Right lobe of liver (tissue), 6 donors: Measurements from ENCODE around the gene CEP128. TPM values are rescaled to one million over a fixed set of nuclear protein-coding genes. Genes with fewer than 3 reads are reported as not detected.

Source experiments
- ATAC-seq, 4 donors: fragments of 200-7000 bp; cut with Tn5 transposase; one replicate each; pipeline ENCODE4 v1.9.1; 2020; ENCODE audit warnings: mild to moderate bottlenecking in 4 of 4, moderate library complexity in 4 of 4
- DNase-seq, 3 donors: peaks; one replicate each; pipeline ENCODE4 v3.0.0-alpha.2; 2020
- H3K27ac ChIP-seq, 3 donors: fragments of 200-600 bp; one replicate each; pipeline ENCODE4 v1.8.0; 2022
- H3K27me3 ChIP-seq, 2 donors: fragments of 200-600 bp; one replicate each; pipeline ENCODE4 v1.8.0; 2022
- H3K36me3 ChIP-seq, 4 donors: fragments of 200-600 bp; sonication (generic) in 1 of 4; one replicate each; pipeline versions ENCODE4 v1.5.1 to v1.8.0; 2017 to 2022; ENCODE audit warnings: control low read depth in 1 of 4
- H3K4me1 ChIP-seq, 4 donors: fragments of 200-600 bp; sonication (generic) in 1 of 4; one replicate each; pipeline versions ENCODE4 v1.5.1 to v1.8.0; 2017 to 2022; ENCODE audit warnings: control low read depth in 1 of 4
- H3K4me3 ChIP-seq, 3 donors: fragments of 200-600 bp; one replicate each; pipeline ENCODE4 v1.8.0; 2022
- H3K9me3 ChIP-seq, 4 donors: fragments of 200-600 bp; sonication (generic) in 1 of 4; one replicate each; pipeline versions ENCODE4 v1.5.1 to v1.8.0; 2017 to 2022; ENCODE audit warnings: control low read depth in 1 of 4
- CTCF ChIP-seq, 4 donors: fragments of 200-600 bp in 3 of 4; fragments of 450-650 bp in 1 of 4; IDR thresholded peaks; one replicate each; pipeline versions ENCODE4 v1.5.1 to v1.8.0; 2016 to 2022; ENCODE audit warnings: antibody characterized with exemption in 4 of 4, mild to moderate bottlenecking in 2 of 4
- POLR2A ChIP-seq: fragments of 450-650 bp; IDR thresholded peaks from one replicate; pipeline ENCODE4 v1.6.1; 2017; ENCODE audit warnings: antibody characterized with exemption, mild to moderate bottlenecking
- WGBS: methylation state at CpG from one replicate; pipeline ENCODE4 v1.1.6; 2018; ENCODE audit warnings: low coverage, low lambda C conversion rate; ENCODE audit not compliant: insufficient coverage; ENCODE audit errors: missing lambda C conversion rate; 5-methylcytosine and 5-hydroxymethylcytosine counted together
- intact Hi-C, 2 donors: fragments of 100-400 bp; cut with DNase I; formaldehyde crosslinking; loops; one replicate each; pipeline versions ENCODE4 v1.11.2 to v1.14.1; 2022
- total RNA-seq, 6 experiments: library from RNA; depleted of rRNA in 2 of 6; stranded (reverse); fragments of >200 nt in 2 of 6; fragmentation: NEBNext Ultra II Directional in 3 of 6; extraction: Animal tissue kit (Norgen Biotek cat#: 25700) in 3 of 6; gene quantifications; one replicate each; pipeline versions ENCODE4 v1.1.0 to v1.2.4, GENCODE V29; 2016 to 2023
- donor health status: DM: no; HTN: yes; CAD: no.
- donor health status: DM: no; HTN: no; CAD: no.
- donor health status: DM: no; HTN: no; CAD: no.
- donor health status: DM: no; HTN: yes; CAD: no.
- donor health status: DM: no; HTN: yes; CAD: no.

Gene CEP128
- total RNA-seq, 6 experiments from 2014 or later: 0.81 to 9.5 (median 1.7) TPM

- no peaks in the 10 kb centered on the region for H3K9me3 ChIP-seq
- WGBS: 94% methylated on average over 5 of the region's 5 CpGs
- H3K4me1 ChIP-seq: no peaks in the 10 kb centered on the region
- DNase-seq (no peak), ATAC-seq (no peak)
- H3K27me3 ChIP-seq: no peaks in the 10 kb centered on the region
- TF ChIP-seq CTCF (IDR thresholded peaks at IDR 0.05) (no peak), POLR2A (no peak)
- intact Hi-C loops: no loop called here
- no peak overlapping the region for H3K4me3 ChIP-seq
- no peak overlapping the region for H3K27ac ChIP-seq
- no peaks in the 10 kb centered on the region for H3K36me3 ChIP-seq
Observed at GRCh38 chr14:80713076-80713850, 228.3 kb downstream of the CEP128 start.

GRCh38 chr14:80705241-80705980 lies 236.1 kb downstream of the CEP128 start:
- no CpG with 5 or more reads among the region's 1 CpG for WGBS

GRCh38 chr14:80700601-80701000 lies 240.9 kb downstream of the CEP128 start:
- Histone ChIP-seq H3K4me1 (no peaks in the 10 kb centered on the region), H3K4me3 (no peak overlapping the region), H3K9me3 (no peaks in the 10 kb centered on the region), H3K27me3 (no peaks in the 10 kb centered on the region), H3K36me3 (no peaks in the 10 kb centered on the region), H3K27ac (no peak overlapping the region)
- WGBS: 92% methylated on average over 1 of the region's 1 CpG
- DNase-seq: no peak
- intact Hi-C loops: no loop called here
- no peak for ATAC-seq
- TF ChIP-seq CTCF (IDR thresholded peaks at IDR 0.05) (no peak), POLR2A (no peak)

More at GRCh38 chr14:80705241-80705980, 236.1 kb downstream of the CEP128 start:
- no peaks in the 10 kb centered on the region for H3K27me3 ChIP-seq
- TF ChIP-seq CTCF (IDR thresholded peaks at IDR 0.05) (no peak), POLR2A (no peak)
- intact Hi-C loops: no loop called here
- no peak overlapping the region for H3K4me3 ChIP-seq
- H3K36me3 ChIP-seq: no peaks in the 10 kb centered on the region
- DNase-seq: no peak
- no peaks in the 10 kb centered on the region for H3K4me1 ChIP-seq
- H3K9me3 ChIP-seq: no peaks in the 10 kb centered on the region
- no peak overlapping the region for H3K27ac ChIP-seq
- no peak for ATAC-seq

GRCh38 chr14:80699861-80700260 lies 241.7 kb downstream of the CEP128 start:
- 84% methylated on average over 3 of the region's 4 CpGs for WGBS
- H3K36me3 ChIP-seq: no peaks in the 10 kb centered on the region
- no peaks in the 10 kb centered on the region for H3K9me3 ChIP-seq
- TF ChIP-seq POLR2A (no peak), CTCF (IDR thresholded peaks at IDR 0.05) (no peak)
- intact Hi-C loops: no loop called here
- no peaks in the 10 kb centered on the region for H3K27me3 ChIP-seq
- H3K4me3 ChIP-seq: no peak overlapping the region
- ATAC-seq: no peak
- H3K4me1 ChIP-seq: no peaks in the 10 kb centered on the region
- DNase-seq: no peak
- no peak overlapping the region for H3K27ac ChIP-seq
